Body of pancreas (tissue), 4 donors: Measurements from ENCODE around the gene KDM2B. TPM values are rescaled to one million over a fixed set of nuclear protein-coding genes. Genes with fewer than 3 reads are reported as not detected.
"Not testable (repeated sequence)": the region's sequence is repeated elsewhere in the genome, so short reads cannot be mapped to it uniquely, and the experiment has no call there.

Experiments
- ATAC-seq: fragments of 150-250 bp; one replicate; pipeline ENCODE4 v1.9.1; 2016
- DNase-seq, 4 donors: peaks; one replicate each; pipeline ENCODE4 v3.0.0-alpha.2; 2019
- H3K27ac ChIP-seq, 4 donors: fragments of 200-600 bp; sonication (generic); 1 replicate in 3 of 4; 2 replicates in 1 of 4; pipeline versions ENCODE4 v1.5.1 to v1.6.1; 2016 to 2019; ENCODE audit warnings: mild to moderate bottlenecking in 1 of 4, mixed read lengths in 1 of 4, moderate library complexity in 1 of 4
- H3K27me3 ChIP-seq, 2 donors: fragments of 200-600 bp; sonication (generic); one replicate each; pipeline ENCODE4 v1.6.0; 2016; ENCODE audit warnings: mild to moderate bottlenecking in 1 of 2
- H3K36me3 ChIP-seq, 2 donors: fragments of 200-600 bp; sonication (generic); replicated peaks in 1 of 2; 2 replicates each; pipeline ENCODE4 v1.5.1; 2016; ENCODE audit warnings: low read depth in 2 of 2; ENCODE audit not compliant: insufficient read depth in 1 of 2
- H3K4me1 ChIP-seq: fragments of 200-600 bp; sonication (generic); one replicate; pipeline ENCODE4 v1.6.0; 2016
- H3K4me3 ChIP-seq, 2 donors: fragments of 200-600 bp; sonication (generic); 1 replicate in 1 of 2; 2 replicates in 1 of 2; pipeline ENCODE4 v1.5.1; 2016 to 2019
- H3K9me3 ChIP-seq, 3 donors: fragments of 200-600 bp; sonication (generic); 1 replicate in 2 of 3; 2 replicates in 1 of 3; pipeline ENCODE4 v1.5.1; 2016
- POLR2A ChIP-seq, 3 donors: fragments of 450-650 bp; IDR thresholded peaks; one replicate each; pipeline ENCODE4 v1.6.1; 2016; ENCODE audit warnings: antibody characterized with exemption in 3 of 3, mild to moderate bottlenecking in 2 of 3
- WGBS, 2 donors: methylation state at CpG; one replicate each; pipeline ENCODE4 v1.1.5; 2017; 5-methylcytosine and 5-hydroxymethylcytosine counted together
- intact Hi-C: fragments of 100-400 bp; cut with DNase I; formaldehyde crosslinking; loops from one replicate; pipeline ENCODE4 v1.15.1; 2023
- total RNA-seq, 2 donors: library from RNA; depleted of rRNA; stranded (reverse); fragments of >200 nt; gene quantifications; one replicate each; pipeline ENCODE4 v1.1.0, GENCODE V29; 2016
- TF ChIP-seq, protein P1 (sequence below), 7 experiments: fragments of 450-650 bp in 4 of 7; fragments of 200-600 bp in 3 of 7; sonication (generic) in 3 of 7; IDR thresholded peaks; one replicate each; pipeline ENCODE4 v1.5.1; 2016 to 2019; ENCODE audit warnings: antibody characterized with exemption in 7 of 7

Gene KDM2B
- total RNA-seq, 2 donors from 2014 or later = 17.8 to 26.5 TPM

DNA sequence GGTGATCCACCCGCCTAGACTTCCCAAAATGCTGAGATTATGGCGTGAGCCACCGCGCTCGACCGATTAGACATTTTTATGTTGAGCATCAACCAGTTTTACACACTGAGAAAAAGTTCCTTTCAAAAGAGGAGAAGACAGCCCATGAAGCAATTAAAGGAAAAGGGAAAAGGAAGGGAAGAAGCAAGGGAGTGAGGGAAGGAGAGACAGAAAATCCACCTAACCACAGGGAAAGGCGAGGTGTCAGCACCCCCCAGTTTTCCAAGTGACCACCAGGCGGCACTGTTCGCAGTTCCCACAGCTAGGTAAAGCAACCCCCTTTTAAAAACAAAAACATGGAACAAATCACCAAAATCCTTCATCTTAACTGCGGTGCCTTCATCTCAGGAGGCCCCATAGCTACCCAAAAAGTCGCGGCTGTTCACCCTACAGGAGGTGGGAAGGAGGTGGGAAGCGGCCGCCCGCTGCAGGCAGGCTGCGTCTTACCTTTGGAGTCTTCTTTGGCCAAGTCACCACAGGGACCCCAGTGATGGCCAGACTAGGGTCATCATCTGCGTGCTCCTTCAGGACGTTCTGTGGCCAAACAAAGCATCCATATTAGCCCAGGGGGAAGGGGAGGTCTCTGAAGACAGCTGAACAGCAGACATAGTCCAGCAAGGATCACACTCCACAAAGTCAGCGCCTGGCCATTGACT is 86.6 kb downstream of the KDM2B start:
- Histone ChIP-seq H3K27me3 (no peaks in the 10 kb centered on the region), H3K27ac (no peak overlapping the region), H3K4me1 (no peaks in the 10 kb centered on the region), H3K9me3 (no peaks in the 10 kb centered on the region), H3K36me3 (no peaks in the 10 kb centered on the region), H3K4me3 (no peak overlapping the region)
- TF ChIP-seq, protein P1, sequence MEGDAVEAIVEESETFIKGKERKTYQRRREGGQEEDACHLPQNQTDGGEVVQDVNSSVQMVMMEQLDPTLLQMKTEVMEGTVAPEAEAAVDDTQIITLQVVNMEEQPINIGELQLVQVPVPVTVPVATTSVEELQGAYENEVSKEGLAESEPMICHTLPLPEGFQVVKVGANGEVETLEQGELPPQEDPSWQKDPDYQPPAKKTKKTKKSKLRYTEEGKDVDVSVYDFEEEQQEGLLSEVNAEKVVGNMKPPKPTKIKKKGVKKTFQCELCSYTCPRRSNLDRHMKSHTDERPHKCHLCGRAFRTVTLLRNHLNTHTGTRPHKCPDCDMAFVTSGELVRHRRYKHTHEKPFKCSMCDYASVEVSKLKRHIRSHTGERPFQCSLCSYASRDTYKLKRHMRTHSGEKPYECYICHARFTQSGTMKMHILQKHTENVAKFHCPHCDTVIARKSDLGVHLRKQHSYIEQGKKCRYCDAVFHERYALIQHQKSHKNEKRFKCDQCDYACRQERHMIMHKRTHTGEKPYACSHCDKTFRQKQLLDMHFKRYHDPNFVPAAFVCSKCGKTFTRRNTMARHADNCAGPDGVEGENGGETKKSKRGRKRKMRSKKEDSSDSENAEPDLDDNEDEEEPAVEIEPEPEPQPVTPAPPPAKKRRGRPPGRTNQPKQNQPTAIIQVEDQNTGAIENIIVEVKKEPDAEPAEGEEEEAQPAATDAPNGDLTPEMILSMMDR (IDR thresholded peaks at IDR 0.05) = peak; percentile 48 to 84 (median 68)
- no peak for TF ChIP-seq POLR2A (IDR thresholded peaks at IDR 0.05)
- DNase-seq = peak; percentile 30 to 58 (median 44)
- intact Hi-C loops = no loop called here
- 73 to 75% methylated on average over 14 to 19 of the region's 19 CpGs for WGBS, 2 donors
- ATAC-seq = peak; percentile 38

DNA sequence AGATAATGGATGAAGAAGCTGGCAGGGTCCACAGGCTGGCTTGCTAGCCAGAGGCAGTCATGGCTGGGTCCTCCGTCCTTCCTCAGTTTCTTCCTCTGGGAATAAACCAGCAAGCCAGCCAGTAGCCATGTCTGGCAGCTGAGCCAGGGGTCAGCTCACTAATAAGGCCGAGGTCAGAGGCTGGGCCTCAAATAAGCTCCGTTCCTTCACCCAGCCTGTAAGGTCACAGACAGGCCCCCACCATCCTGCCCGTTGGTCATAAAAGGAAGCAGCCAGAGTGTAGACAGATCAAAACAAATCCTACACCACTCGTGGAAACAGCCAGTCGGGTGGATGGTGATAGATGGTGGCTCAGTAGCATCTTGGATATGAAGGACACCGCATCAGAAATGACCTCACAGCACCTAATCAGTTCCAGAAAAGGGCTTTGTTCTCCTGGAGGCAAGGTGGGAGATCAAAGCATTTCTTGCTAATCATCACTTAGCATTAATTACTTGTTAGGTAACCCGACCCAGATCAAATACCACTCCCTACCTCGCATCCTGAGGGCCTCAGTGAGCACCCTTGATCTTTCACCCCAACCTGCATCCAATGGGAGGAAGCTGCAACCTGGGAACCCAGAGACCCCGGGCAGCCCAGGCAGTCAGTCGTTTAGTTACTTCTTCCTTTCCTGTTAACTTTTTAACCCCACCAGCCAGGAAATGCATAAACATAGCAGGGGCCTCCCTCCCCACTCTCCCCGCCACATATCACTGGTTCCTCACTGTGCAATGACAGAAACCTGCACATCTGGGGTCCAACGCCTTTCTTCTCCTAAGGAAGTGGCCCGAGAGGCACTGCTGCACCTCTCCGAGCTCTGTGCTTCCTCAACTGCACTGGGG is 90.2 kb downstream of the KDM2B start:
- H3K4me1 ChIP-seq = no peaks in the 10 kb centered on the region
- intact Hi-C loops = no loop called here
- no peak overlapping the region for H3K4me3 ChIP-seq
- H3K36me3 ChIP-seq = no peaks in the 10 kb centered on the region
- 59 to 68% methylated on average over 9 to 15 of the region's 15 CpGs for WGBS, 2 donors
- no peaks in the 10 kb centered on the region for H3K27me3 ChIP-seq
- TF ChIP-seq, protein P1 (IDR thresholded peaks at IDR 0.05) = no peak
- no peak for TF ChIP-seq POLR2A (IDR thresholded peaks at IDR 0.05)
- H3K27ac ChIP-seq = no peak overlapping the region
- no peaks in the 10 kb centered on the region for H3K9me3 ChIP-seq
- DNase-seq = no peak
- ATAC-seq = no peak

DNA sequence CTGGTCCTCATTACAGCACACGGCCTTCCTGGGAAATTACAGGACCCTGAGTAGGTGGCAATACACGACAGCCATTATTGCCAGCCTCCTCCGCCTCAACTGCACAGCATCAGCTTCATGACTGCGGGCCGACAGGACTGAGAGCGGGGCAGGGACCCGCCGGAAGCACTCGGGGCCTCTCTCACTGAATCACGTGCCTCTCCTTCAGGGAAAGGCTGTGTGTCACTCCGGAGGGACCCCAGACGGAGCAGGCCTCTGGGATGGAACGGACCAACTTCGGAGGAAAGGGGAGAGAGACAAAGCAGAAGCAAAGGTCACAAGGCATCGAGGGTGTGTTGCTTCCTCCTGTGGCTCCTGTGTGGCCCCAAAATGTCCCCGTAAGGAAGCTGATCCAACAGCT is 90.9 kb downstream of the KDM2B start:
- no peak overlapping the region for H3K27ac ChIP-seq
- ATAC-seq (no peak), DNase-seq (no peak)
- intact Hi-C loops = no loop called here
- no peaks in the 10 kb centered on the region for H3K9me3 ChIP-seq
- no peak overlapping the region for H3K4me3 ChIP-seq
- no peaks in the 10 kb centered on the region for H3K36me3 ChIP-seq
- no peaks in the 10 kb centered on the region for H3K4me1 ChIP-seq
- WGBS, 2 donors = 89 to 97% methylated on average over 9 to 16 of the region's 16 CpGs
- no peaks in the 10 kb centered on the region for H3K27me3 ChIP-seq
- no peak for TF ChIP-seq POLR2A (IDR thresholded peaks at IDR 0.05)
- TF ChIP-seq, protein P1 (IDR thresholded peaks at IDR 0.05) = no peak

DNA sequence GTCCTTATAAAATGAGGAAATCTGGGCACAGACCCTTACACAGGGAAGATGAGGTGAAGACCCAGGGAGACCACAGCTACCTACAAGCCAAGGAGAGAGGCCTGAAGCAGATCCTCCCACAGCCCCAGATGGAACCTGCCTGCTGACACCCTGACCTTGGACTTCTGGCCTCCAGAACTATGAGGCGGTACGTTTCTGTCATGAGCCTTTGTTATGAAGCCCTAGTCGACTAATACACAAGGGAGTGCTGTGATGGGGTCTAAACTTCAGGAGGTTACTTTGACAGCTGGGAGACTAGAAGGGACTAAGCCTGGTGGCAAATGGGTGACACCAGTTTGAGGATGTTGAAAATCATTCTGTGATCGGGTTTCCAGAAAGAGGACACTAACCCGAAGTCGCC is 95.9 kb downstream of the KDM2B start:
- Histone ChIP-seq H3K36me3 (no peaks in the 10 kb centered on the region), H3K4me3 (no peak overlapping the region), H3K27me3 (no peaks in the 10 kb centered on the region), H3K4me1 (peaks cover 7% of the 10 kb centered on the region), H3K27ac (no peak overlapping the region), H3K9me3 (no peaks in the 10 kb centered on the region)
- no peak for DNase-seq
- WGBS, 2 donors = 67 to 68% methylated on average over 6 of the region's 6 CpGs
- ATAC-seq = no peak
- intact Hi-C loops = no loop called here
- no peak for TF ChIP-seq POLR2A (IDR thresholded peaks at IDR 0.05)
- TF ChIP-seq, protein P1 (IDR thresholded peaks at IDR 0.05) = no peak

DNA sequence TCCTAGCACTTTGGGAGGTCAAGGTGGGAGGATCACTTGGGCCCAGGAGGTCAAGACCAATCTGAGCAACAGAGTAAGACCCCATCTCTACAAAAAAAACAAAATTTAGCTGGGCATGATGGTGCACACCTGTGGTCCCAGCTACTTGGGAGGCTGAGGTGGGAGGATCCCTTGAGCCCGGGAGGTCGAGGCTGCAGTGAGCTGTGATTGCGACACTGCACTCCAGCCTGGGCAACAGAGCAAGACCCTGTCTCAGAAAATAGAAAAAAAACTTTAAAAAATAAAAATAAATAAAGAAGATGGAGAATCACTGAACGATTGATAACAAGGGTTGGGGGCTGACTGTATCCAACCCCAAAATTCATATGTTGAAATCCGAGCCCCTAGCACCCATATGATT is 96.3 kb downstream of the KDM2B start:
- H3K27ac ChIP-seq, H3K9me3 ChIP-seq, H3K27me3 ChIP-seq, intact Hi-C loops, ATAC-seq, DNase-seq, H3K4me1 ChIP-seq, H3K4me3 ChIP-seq, H3K36me3 ChIP-seq: not testable (repeated sequence)
- 86 to 93% methylated on average over 5 of the region's 5 CpGs for WGBS, 2 donors
